Measurements from ENCODE around the gene NR2F1-AS1. TPM values are rescaled to one million over a fixed set of nuclear protein-coding genes. Genes with fewer than 3 reads are reported as not detected.
"Not testable (repeated sequence)": the region's sequence is repeated elsewhere in the genome, so short reads cannot be mapped to it uniquely, and the experiment has no call there.

NR2F1-AS1 gene
- total RNA-seq, 2 experiments from 2014 or later, result not detected

GRCh38 chr5:93391169-93391568, 189.8 kb downstream of the NR2F1-AS1 start:
- DNase-seq; H3K4me1 Mint-ChIP-seq; POLR2A ChIA-PET; H3K27ac Mint-ChIP-seq; H3K4me3 Mint-ChIP-seq; H3K36me3 Mint-ChIP-seq; H3K27me3 Mint-ChIP-seq; H3K9me3 Mint-ChIP-seq; ATAC-seq (ENCODE audit: low read depth): not testable (repeated sequence)

GRCh38 chr5:93385655-93386054, 195.4 kb downstream of the NR2F1-AS1 start:
- no peaks in the 10 kb centered on the region for H3K9me3 Mint-ChIP-seq
- no peak overlapping the region for H3K4me3 Mint-ChIP-seq
- H3K4me1 Mint-ChIP-seq, result no peaks in the 10 kb centered on the region
- H3K27me3 Mint-ChIP-seq, result no peaks in the 10 kb centered on the region
- ATAC-seq (ENCODE audit: low read depth), result no peak
- no peak for DNase-seq
- no peak overlapping the region for H3K27ac Mint-ChIP-seq
- POLR2A ChIA-PET, result no interaction called here
- no peaks in the 10 kb centered on the region for H3K36me3 Mint-ChIP-seq

- POLR2A ChIA-PET, result no interaction called here
- H3K36me3 Mint-ChIP-seq, result no peaks in the 10 kb centered on the region
- no peaks in the 10 kb centered on the region for H3K9me3 Mint-ChIP-seq
- DNase-seq, result no peak
- H3K27me3 Mint-ChIP-seq, result no peaks in the 10 kb centered on the region
- ATAC-seq (ENCODE audit: low read depth), result no peak
- H3K27ac Mint-ChIP-seq, result no peak overlapping the region
- no peaks in the 10 kb centered on the region for H3K4me1 Mint-ChIP-seq
- H3K4me3 Mint-ChIP-seq, result no peak overlapping the region
Measured at GRCh38 chr5:93384995-93385394, 196.0 kb downstream of the NR2F1-AS1 start.

GRCh38 chr5:93384026-93384425, 197.0 kb downstream of the NR2F1-AS1 start:
- H3K4me3 Mint-ChIP-seq, result no peak overlapping the region
- H3K9me3 Mint-ChIP-seq, result no peaks in the 10 kb centered on the region
- no peaks in the 10 kb centered on the region for H3K4me1 Mint-ChIP-seq
- no peaks in the 10 kb centered on the region for H3K36me3 Mint-ChIP-seq
- no peaks in the 10 kb centered on the region for H3K27me3 Mint-ChIP-seq
- no peak overlapping the region for H3K27ac Mint-ChIP-seq
- POLR2A ChIA-PET, result no interaction called here
- no peak for ATAC-seq (ENCODE audit: low read depth)
- DNase-seq, result no peak

- no peaks in the 10 kb centered on the region for H3K4me1 Mint-ChIP-seq
Measured at GRCh38 chr5:93382188-93382825, 198.7 kb downstream of the NR2F1-AS1 start.

GRCh38 chr5:93381057-93381456, 200.0 kb downstream of the NR2F1-AS1 start:
- H3K27me3 Mint-ChIP-seq, result peaks cover 1% of the 10 kb centered on the region
- no peak overlapping the region for H3K27ac Mint-ChIP-seq
- ATAC-seq (ENCODE audit: low read depth) (no peak), DNase-seq (no peak)
- no peaks in the 10 kb centered on the region for H3K4me1 Mint-ChIP-seq
- H3K4me3 Mint-ChIP-seq, result no peak overlapping the region
- POLR2A ChIA-PET, result no interaction called here
- H3K9me3 Mint-ChIP-seq, result no peaks in the 10 kb centered on the region
- H3K36me3 Mint-ChIP-seq, result no peaks in the 10 kb centered on the region

More at GRCh38 chr5:93382188-93382825, 198.7 kb downstream of the NR2F1-AS1 start:
- no peak for ATAC-seq (ENCODE audit: low read depth)
- Mint-ChIP-seq H3K27ac (no peak overlapping the region), H3K36me3 (no peaks in the 10 kb centered on the region), H3K4me3 (no peak overlapping the region), H3K9me3 (no peaks in the 10 kb centered on the region), H3K27me3 (no peaks in the 10 kb centered on the region)
- no peak for DNase-seq
- POLR2A ChIA-PET, result no interaction called here

GRCh38 chr5:93378073-93378472, 202.9 kb downstream of the NR2F1-AS1 start:
- no peak for ATAC-seq (ENCODE audit: low read depth)
- POLR2A ChIA-PET, result no interaction called here
- Mint-ChIP-seq H3K27ac (no peak overlapping the region), H3K36me3 (no peaks in the 10 kb centered on the region), H3K27me3 (peaks cover 2% of the 10 kb centered on the region), H3K4me1 (no peaks in the 10 kb centered on the region), H3K9me3 (peaks cover 2% of the 10 kb centered on the region), H3K4me3 (no peak overlapping the region)
- DNase-seq, result no peak

- POLR2A ChIA-PET, result no interaction called here
- H3K27ac Mint-ChIP-seq, result no peak overlapping the region
- peaks cover 2% of the 10 kb centered on the region for H3K27me3 Mint-ChIP-seq
- no peaks in the 10 kb centered on the region for H3K4me1 Mint-ChIP-seq
- H3K36me3 Mint-ChIP-seq, result no peaks in the 10 kb centered on the region
- DNase-seq, result no peak
- no peak for ATAC-seq (ENCODE audit: low read depth)
- no peak overlapping the region for H3K4me3 Mint-ChIP-seq
- H3K9me3 Mint-ChIP-seq, result peaks cover 2% of the 10 kb centered on the region
Measured at GRCh38 chr5:93371893-93372292, 209.1 kb downstream of the NR2F1-AS1 start.

GRCh38 chr5:93364378-93364777, 216.6 kb downstream of the NR2F1-AS1 start:
- no peak for DNase-seq
- H3K36me3 Mint-ChIP-seq, result no peaks in the 10 kb centered on the region
- H3K4me3 Mint-ChIP-seq, result no peak overlapping the region
- H3K27ac Mint-ChIP-seq, result no peak overlapping the region
- no peaks in the 10 kb centered on the region for H3K9me3 Mint-ChIP-seq
- no peaks in the 10 kb centered on the region for H3K4me1 Mint-ChIP-seq
- no peak for ATAC-seq (ENCODE audit: low read depth)
- no peaks in the 10 kb centered on the region for H3K27me3 Mint-ChIP-seq
- POLR2A ChIA-PET, result no interaction called here

- no peak overlapping the region for H3K27ac Mint-ChIP-seq
- no peak overlapping the region for H3K4me3 Mint-ChIP-seq
- H3K9me3 Mint-ChIP-seq, result no peaks in the 10 kb centered on the region
- POLR2A ChIA-PET, result no interaction called here
- H3K4me1 Mint-ChIP-seq, result no peaks in the 10 kb centered on the region
- DNase-seq, result no peak
- H3K36me3 Mint-ChIP-seq, result no peaks in the 10 kb centered on the region
- H3K27me3 Mint-ChIP-seq, result no peaks in the 10 kb centered on the region
- no peak for ATAC-seq (ENCODE audit: low read depth)
Measured at GRCh38 chr5:93360436-93361088, 220.5 kb downstream of the NR2F1-AS1 start.

GRCh38 chr5:93359960-93360305, 221.1 kb downstream of the NR2F1-AS1 start:
- ATAC-seq (ENCODE audit: low read depth) (no peak), DNase-seq (no peak)
- Mint-ChIP-seq H3K4me1 (no peaks in the 10 kb centered on the region), H3K27ac (no peak overlapping the region), H3K4me3 (no peak overlapping the region), H3K36me3 (no peaks in the 10 kb centered on the region), H3K27me3 (no peaks in the 10 kb centered on the region), H3K9me3 (no peaks in the 10 kb centered on the region)
- POLR2A ChIA-PET, result no interaction called here

Other genes starting within 250 kb of the NR2F1-AS1 start
- gene NR2F1, start 2.0 kb upstream of the NR2F1-AS1 start, total RNA-seq, result not detected
- gene POU5F2, start 160.4 kb upstream of the NR2F1-AS1 start, total RNA-seq, result 1 to 10 TPM; 1.3 to 1.4 TPM